GM12878 (cell line): ENCODE results near the gene LDLRAD3. TPM values are rescaled to one million over a fixed set of nuclear protein-coding genes. Genes with fewer than 3 reads are reported as not detected.

Source experiments
- ATAC-seq: fragments of 200-7000 bp; cut with Tn5 transposase; 3 replicates; pipeline ENCODE4 v1.9.1; 2020; ENCODE audit warnings: mild to moderate bottlenecking, moderate library complexity
- BruUV-seq: library from RNA; stranded (reverse); fragments of 400-500 nt; replicated peaks from 2 replicates; lab custom pipeline; 2021; lab: Mats Ljungman, UMichigan
- CTCF ChIA-PET: fragments of 300-600 bp; sonication (Branson Sonifier 250); formaldehyde crosslinking; extraction: SDS; loops from one replicate; lab custom pipeline; 2021; ENCODE audit warnings: inconsistent platforms; lab: Yijun Ruan, JAX
- POLR2A ChIA-PET: fragments of 350-600 bp; formaldehyde crosslinking; extraction: SDS; loops from one replicate; lab custom pipeline; 2021; ENCODE audit warnings: inconsistent platforms; lab: Charles Lee
- RAD21 ChIA-PET: fragments of 300-600 bp; sonication (Branson Sonifier 250); formaldehyde crosslinking; loops from one replicate; lab custom pipeline; 2023; ENCODE audit warnings: antibody characterized with exemption; ENCODE audit not compliant: unreplicated experiment; lab: Charles Lee
- SMC1A ChIA-PET: fragments of 300-600 bp; sonication (Branson Sonifier 250); formaldehyde crosslinking; loops from one replicate; lab custom pipeline; 2023; ENCODE audit not compliant: unreplicated experiment, uncharacterized antibody; lab: Charles Lee
- DNase-seq: peaks from one replicate; pipeline ENCODE4 v3.0.0-alpha.2; 2011; ENCODE audit warnings: low read depth, low spot score
- FAIRE-seq: peaks from 3 replicates; lab custom pipeline; 2011; peaks lifted over from hg19 to GRCh38; lab: Jason Lieb, UNC
- H2AFZ ChIP-seq: 2 replicates; pipeline ENCODE4 v1.6.0; 2011; ENCODE audit warnings: low read depth, low read length, control low read depth; ENCODE audit not compliant: control insufficient read depth
- H3K27ac ChIP-seq: 2 replicates; pipeline ENCODE4 v1.5.1; 2011; ENCODE audit warnings: control low read depth; ENCODE audit not compliant: control insufficient read depth, insufficient read depth
- H3K27me3 ChIP-seq, 2 experiments: replicated peaks in 1 of 2; 2 replicates each; pipeline versions ENCODE4 v1.6.0 to v1.6.1; 2011; ENCODE audit warnings: low read length in 1 of 2; ENCODE audit not compliant: control insufficient read depth in 2 of 2, insufficient read depth in 2 of 2
- H3K36me3 ChIP-seq, 2 experiments: 2 replicates each; pipeline ENCODE4 v1.5.1; 2011; ENCODE audit warnings: low read length in 1 of 2; ENCODE audit not compliant: control insufficient read depth in 2 of 2, insufficient read depth in 2 of 2
- H3K4me1 ChIP-seq: 2 replicates; pipeline ENCODE4 v1.6.1; 2011; ENCODE audit warnings: mild to moderate bottlenecking, low read length, moderate library complexity, mixed read lengths; ENCODE audit not compliant: control insufficient read depth, insufficient read depth
- H3K4me2 ChIP-seq: 2 replicates; pipeline ENCODE4 v1.6.0; 2011; ENCODE audit warnings: control low read depth; ENCODE audit not compliant: control insufficient read depth, insufficient read depth
- H3K4me3 ChIP-seq: fragments of 200-600 bp; sonication (generic); 2 replicates; pipeline ENCODE4 v1.5.1; 2016
- H3K79me2 ChIP-seq: 2 replicates; pipeline ENCODE4 v1.6.0; 2011; ENCODE audit warnings: low read length; ENCODE audit not compliant: control insufficient read depth, insufficient read depth
- H3K9ac ChIP-seq: 2 replicates; pipeline ENCODE4 v1.8.0; 2011; ENCODE audit warnings: low read length, control low read depth, mixed read lengths; ENCODE audit not compliant: control insufficient read depth, insufficient read depth
- H3K9me3 ChIP-seq: replicated peaks from 3 replicates; pipeline ENCODE4 v1.5.1; 2011; ENCODE audit warnings: mild to moderate bottlenecking, low read length; ENCODE audit not compliant: control insufficient read depth, insufficient read depth
- H4K20me1 ChIP-seq: 2 replicates; pipeline ENCODE4 v1.6.0; 2011; ENCODE audit not compliant: control insufficient read depth, insufficient read depth
- BACH1 ChIP-seq: fragments of 450-650 bp; IDR thresholded peaks from 2 replicates; pipeline ENCODE4 v1.6.1; 2017; ENCODE audit warnings: mild to moderate bottlenecking, borderline replicate concordance
- BCL3 ChIP-seq: IDR thresholded peaks from 2 replicates; pipeline ENCODE4 v1.6.1; 2011; ENCODE audit warnings: borderline replicate concordance, low read depth, mild to moderate bottlenecking, moderate library complexity, low read length; ENCODE audit not compliant: insufficient read depth, poor library complexity, severe bottlenecking
- CREM ChIP-seq: IDR thresholded peaks from 2 replicates; pipeline ENCODE4 v1.6.1; 2014; ENCODE audit warnings: antibody characterized with exemption, low read depth
- E4F1 ChIP-seq: fragments of 450-650 bp; IDR thresholded peaks from 2 replicates; pipeline ENCODE4 v1.6.1; 2018; ENCODE audit warnings: borderline replicate concordance, mild to moderate bottlenecking; ENCODE audit not compliant: partially characterized antibody
- LARP7 ChIP-seq: fragments of 450-650 bp; IDR thresholded peaks from 2 replicates; pipeline ENCODE4 v1.6.1; 2017; ENCODE audit warnings: mild to moderate bottlenecking
- MTA3 ChIP-seq: IDR thresholded peaks from 2 replicates; pipeline ENCODE4 v1.6.1; 2012; ENCODE audit warnings: low read length, inconsistent platforms, borderline replicate concordance
- NBN ChIP-seq: fragments of 450-650 bp; IDR thresholded peaks from 2 replicates; pipeline ENCODE4 v1.6.1; 2016
- NFXL1 ChIP-seq: fragments of 450-650 bp; IDR thresholded peaks from 2 replicates; pipeline ENCODE4 v1.6.1; 2017; ENCODE audit warnings: antibody characterized with exemption, mild to moderate bottlenecking, borderline replicate concordance
- NR2C1 ChIP-seq: fragments of 450-650 bp; IDR thresholded peaks from 2 replicates; pipeline ENCODE4 v1.6.1; 2017; ENCODE audit warnings: antibody characterized with exemption, mild to moderate bottlenecking, moderate library complexity
- RCOR1 ChIP-seq: conservative IDR thresholded peaks from 2 replicates; pipeline ENCODE4 v1.6.1; 2012; ENCODE audit warnings: low read depth, low read length, improper control_type of control experiment
- RELA ChIP-seq: fragments of 450-650 bp; IDR thresholded peaks from 2 replicates; pipeline ENCODE4 v1.8.0; 2014; ENCODE audit warnings: borderline replicate concordance; ENCODE audit not compliant: partially characterized antibody
- RELB ChIP-seq: fragments of 450-650 bp; IDR thresholded peaks from 2 replicates; pipeline ENCODE4 v1.6.1; 2017; ENCODE audit warnings: low read depth, mild to moderate bottlenecking, moderate library complexity
- SUZ12 ChIP-seq: fragments of 200-600 bp; sonication (generic); IDR thresholded peaks from one replicate; pipeline ENCODE4 v1.6.1; 2018; ENCODE audit warnings: antibody characterized with exemption, mild to moderate bottlenecking; ENCODE audit not compliant: unreplicated experiment
- ZNF217 ChIP-seq: fragments of 450-650 bp; IDR thresholded peaks from 2 replicates; pipeline ENCODE4 v1.6.1; 2017; ENCODE audit warnings: antibody characterized with exemption, mild to moderate bottlenecking
- WGBS: methylation state at CpG from one replicate; pipeline ENCODE4 v1.1.6; 2016; ENCODE audit warnings: low lambda C conversion rate; ENCODE audit not compliant: insufficient replicate concordance, insufficient coverage; ENCODE audit errors: missing lambda C conversion rate; 5-methylcytosine and 5-hydroxymethylcytosine counted together
- in situ Hi-C: fragments of 300-500 bp; cut with MboI; formaldehyde crosslinking; loops from 9 replicates; pipeline ENCODE4 v1.14.3; 2018; ENCODE audit warnings: mixed read lengths
- intact Hi-C: fragments of 100-400 bp; cut with micrococcal nuclease; formaldehyde crosslinking; loops from one replicate; pipeline ENCODE4 v1.14.2; 2022; ENCODE audit not compliant: unreplicated experiment
- polyA plus RNA-seq, 11 experiments: library from polyadenylated mRNA; depleted of rRNA in 4 of 11; unstranded in 6 of 11; stranded (reverse) in 5 of 11; fragments of >200 nt; fragmentation: Nextera tagmentation in 4 of 11; fragmentation: Illumina TruSeq in 1 of 11; extraction: Ambion mirVana in 4 of 11; extraction: Trizol in 1 of 11; gene quantifications; 1 replicate in 1 of 11; 2 replicates in 10 of 11; pipeline versions ENCODE4 v1.2.1 to v1.2.3, GENCODE V29; 2011 to 2016; ENCODE audit warnings: inconsistent platforms in 2 of 11, missing spikeins in 2 of 11, low read depth in 1 of 11
- total RNA-seq, 4 experiments: library from RNA; depleted of rRNA in 3 of 4; stranded (reverse); fragments of >200 nt in 3 of 4; fragmentation: Illumina TruSeq in 1 of 4; extraction: Trizol in 1 of 4; gene quantifications; 2 replicates each; pipeline versions ENCODE4 v1.2.1 to v1.2.3, GENCODE V29; 2013 to 2021

Gene LDLRAD3
- total and polyA plus RNA-seq, 10 of the 15 experiments (the other 5 are each of a cell fraction or from before 2014, with no cell fraction given) = 2.5 to 17.2 (median 10.7) TPM

- ATAC-seq (no peak), DNase-seq (no peak), FAIRE-seq (no peak)
- in situ Hi-C loops = no loop called here
- ChIA-PET CTCF (no interaction called here), POLR2A (interaction anchor here (0.6 kb wide), 1 partner anchor 204 kb away, joined by 3 read pairs; no protein-coding TSS in a partner anchor), RAD21 (interaction anchor here (0.7 kb wide), 1 partner anchor 21 kb away, joined by 3 read pairs; no protein-coding TSS in a partner anchor), SMC1A (no interaction called here)
- Histone ChIP-seq H3K9me3 (peaks cover 2% of the 10 kb centered on the region; the same call in 2 of the 3 replicates), H3K4me1 (no peaks in the 10 kb centered on the region), H3K4me3 (no peak overlapping the region), H3K9ac (no peak overlapping the region), H3K4me2 (no peak overlapping the region), H3K79me2 (no peaks in the 10 kb centered on the region), H2AFZ (no peak overlapping the region), H4K20me1 (no peaks in the 10 kb centered on the region), H3K36me3 (no peaks in the 10 kb centered on the region), H3K27ac (no peak overlapping the region), H3K27me3 (no peaks in the 10 kb centered on the region)
- TF ChIP-seq E4F1 (no peak), NBN (no peak), RELA (no peak), LARP7 (no peak), BACH1 (no peak), SUZ12 (no peak), CREM (no peak), RELB (no peak), ZNF217 (no peak), RCOR1 (no peak), MTA3 (no peak), NR2C1 (no peak), NFXL1 (no peak), BCL3 (no peak)
- 0% methylated on average over 3 of the region's 3 CpGs for WGBS
- intact Hi-C loops = no loop called here
- BruUV-seq = no TSS peak
Observed at GRCh38 chr11:36006556-36006955, 62.7 kb downstream of the LDLRAD3 start.
